Spinal cord (tissue), 10 donors: ENCODE results near the gene UTF1. TPM values are rescaled to one million over a fixed set of nuclear protein-coding genes. Genes with fewer than 3 reads are reported as not detected.

Experiments
- DNase-seq, 6 donors: peaks; one replicate each; pipeline versions ENCODE4 v3.0.0 to v3.0.0-alpha.2; 2013 to 2015; ENCODE audit warnings: low spot score in 6 of 6, low read depth in 4 of 6
- H3K27ac ChIP-seq: one replicate; pipeline ENCODE4 v1.5.1; 2013; ENCODE audit warnings: low read depth, low read length, control low read depth
- H3K27me3 ChIP-seq: one replicate; pipeline ENCODE4 v1.6.1; 2013; ENCODE audit warnings: low read length; ENCODE audit not compliant: control insufficient read depth, insufficient read depth
- H3K36me3 ChIP-seq: one replicate; pipeline ENCODE4 v1.6.1; 2013; ENCODE audit warnings: low read length; ENCODE audit not compliant: control insufficient read depth, insufficient read depth
- H3K4me1 ChIP-seq: one replicate; pipeline ENCODE4 v1.6.1; 2013; ENCODE audit warnings: low read length; ENCODE audit not compliant: control insufficient read depth, insufficient read depth
- H3K4me3 ChIP-seq: one replicate; pipeline ENCODE4 v1.5.1; 2013; ENCODE audit warnings: low read depth, low read length, control low read depth
- H3K9me3 ChIP-seq: one replicate; pipeline ENCODE4 v1.6.1; 2013; ENCODE audit warnings: low read length; ENCODE audit not compliant: control insufficient read depth, insufficient read depth
- WGBS: methylation state at CpG from one replicate; pipeline ENCODE4 v1.1.5; 2013; ENCODE audit warnings: missing lambda C conversion rate; ENCODE audit not compliant: insufficient coverage; 5-methylcytosine and 5-hydroxymethylcytosine counted together
- long read RNA-seq, 4 donors: transcript quantifications; one replicate each; lab custom pipeline, GENCODE V29; 2026
- polyA plus RNA-seq, 2 donors: library from polyadenylated mRNA; unstranded; fragments of 120-200 nt; gene quantifications; one replicate each; pipeline ENCODE4 v1.2.1, GENCODE V29; 2013; ENCODE audit not compliant: insufficient read length in 2 of 2
- total RNA-seq, 2 donors: library from RNA; depleted of rRNA in 1 of 2; stranded (reverse); fragments of 120-200 nt in 1 of 2; fragments of >200 nt in 1 of 2; gene quantifications; one replicate each; pipeline versions ENCODE4 v1.2.3 to v1.2.4, GENCODE V29; 2013 to 2014
- donor health status: healthy.

The UTF1 gene, protein sequence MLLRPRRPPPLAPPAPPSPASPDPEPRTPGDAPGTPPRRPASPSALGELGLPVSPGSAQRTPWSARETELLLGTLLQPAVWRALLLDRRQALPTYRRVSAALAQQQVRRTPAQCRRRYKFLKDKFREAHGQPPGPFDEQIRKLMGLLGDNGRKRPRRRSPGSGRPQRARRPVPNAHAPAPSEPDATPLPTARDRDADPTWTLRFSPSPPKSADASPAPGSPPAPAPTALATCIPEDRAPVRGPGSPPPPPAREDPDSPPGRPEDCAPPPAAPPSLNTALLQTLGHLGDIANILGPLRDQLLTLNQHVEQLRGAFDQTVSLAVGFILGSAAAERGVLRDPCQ
- total RNA-seq (not detected), polyA plus RNA-seq (not detected)
- long read RNA-seq, donor 1, partial matches to known transcripts: 0 of 1 reads
- long read RNA-seq, donor 1, other reads (novel, unspliced or antisense): 0 of 1 reads
- long read RNA-seq, donor 2: 0 reads
- long read RNA-seq, donor 3: 0 reads
- long read RNA-seq, donor 4: 0 reads

DNA sequence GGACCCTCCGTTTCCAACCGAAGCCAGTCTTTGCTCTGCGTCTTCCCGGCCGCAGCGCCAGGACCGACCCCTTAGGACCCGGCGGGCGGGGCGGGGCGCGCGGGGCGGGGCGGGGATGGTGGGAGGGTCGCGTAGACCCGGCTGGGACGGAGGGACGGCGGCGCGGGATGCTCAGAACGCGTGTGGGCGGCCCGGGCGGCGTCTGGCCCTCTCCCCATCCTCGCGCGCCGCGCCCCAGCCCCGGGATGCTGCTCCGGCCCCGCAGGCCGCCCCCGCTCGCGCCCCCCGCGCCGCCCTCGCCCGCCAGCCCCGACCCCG, at the start of gene UTF1:
Gene UTF1, plus strand, starts transcription at position 174 of the 318 bp plus-strand sequence. Its CDS starts 72 bp downstream, at position 246.
- Histone ChIP-seq H3K27ac (no peak within 1 kb of the TSS), H3K27me3 (peaks cover 59% of the 10 kb centered on the region), H3K4me1 (peaks cover 13% of the 10 kb centered on the region), H3K9me3 (no peaks in the 10 kb centered on the region), H3K4me3 (no peak within 1 kb of the TSS), H3K36me3 (peaks cover 23% of the 10 kb centered on the region)
- no peak for DNase-seq
- WGBS: 0% methylated on average over 47 of the region's 49 CpGs

- Histone ChIP-seq H3K36me3 (peaks cover 66% of the 10 kb centered on the region), H3K27ac (no peak overlapping the region), H3K4me3 (no peak overlapping the region), H3K9me3 (no peaks in the 10 kb centered on the region), H3K4me1 (peaks cover 8% of the 10 kb centered on the region), H3K27me3 (no peaks in the 10 kb centered on the region)
- 90% methylated on average over 23 of the region's 23 CpGs for WGBS
- no peak for DNase-seq
These were observed 48.9 kb upstream of the UTF1 start for GRCh38 chr10:133180965-133181639.

DNA sequence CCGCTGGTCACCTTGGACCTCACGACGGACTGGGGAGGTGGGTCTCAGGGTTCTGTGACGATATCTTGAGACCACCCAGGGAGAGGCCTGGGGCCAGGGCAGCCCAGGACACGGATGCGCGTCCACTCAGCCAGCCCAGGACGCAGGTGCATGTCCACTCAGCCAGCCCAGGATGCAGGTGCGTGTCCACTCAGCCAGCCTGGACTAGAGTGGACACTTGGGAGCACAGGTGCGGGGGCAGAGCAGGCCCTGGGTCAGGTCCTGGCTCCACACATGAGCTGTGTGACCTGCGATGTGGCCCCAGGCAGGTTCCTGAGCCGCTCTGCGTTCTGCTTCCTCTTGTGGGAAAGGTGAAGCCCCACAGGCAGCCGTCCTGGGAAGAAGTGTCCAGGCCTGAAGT, 47.8 kb upstream of the UTF1 start:
- H3K27ac ChIP-seq: no peak overlapping the region
- peaks cover 8% of the 10 kb centered on the region for H3K4me1 ChIP-seq
- peaks cover 2% of the 10 kb centered on the region for H3K27me3 ChIP-seq
- no peaks in the 10 kb centered on the region for H3K9me3 ChIP-seq
- H3K4me3 ChIP-seq: no peak overlapping the region
- peaks cover 77% of the 10 kb centered on the region for H3K36me3 ChIP-seq
- no peak for DNase-seq
- 79% methylated on average over 14 of the region's 14 CpGs for WGBS

- Histone ChIP-seq H3K4me3 (no peak overlapping the region), H3K36me3 (peaks cover 85% of the 10 kb centered on the region), H3K27me3 (peaks cover 2% of the 10 kb centered on the region), H3K9me3 (no peaks in the 10 kb centered on the region), H3K27ac (no peak overlapping the region), H3K4me1 (peaks cover 8% of the 10 kb centered on the region)
- WGBS: 96% methylated on average over 66 of the region's 66 CpGs
- no peak for DNase-seq
These were observed 47.0 kb upstream of the UTF1 start for GRCh38 chr10:133182791-133183645.

GRCh38 chr10:133183646-133184378, 46.2 kb upstream of the UTF1 start:
- Histone ChIP-seq H3K4me1 (peaks cover 8% of the 10 kb centered on the region), H3K27ac (no peak overlapping the region), H3K9me3 (no peaks in the 10 kb centered on the region), H3K27me3 (peaks cover 2% of the 10 kb centered on the region), H3K4me3 (no peak overlapping the region), H3K36me3 (peaks cover 88% of the 10 kb centered on the region)
- peak in 1 of 6 donors; percentile 3 for DNase-seq
- 86% methylated on average over 11 of the region's 21 CpGs for WGBS

- DNase-seq: no peak
- H3K27ac ChIP-seq: no peak overlapping the region
- H3K9me3 ChIP-seq: no peaks in the 10 kb centered on the region
- H3K4me3 ChIP-seq: no peak overlapping the region
- H3K36me3 ChIP-seq: peaks cover 88% of the 10 kb centered on the region
- H3K27me3 ChIP-seq: peaks cover 2% of the 10 kb centered on the region
- WGBS: 87% methylated on average over 23 of the region's 23 CpGs
- H3K4me1 ChIP-seq: peaks cover 8% of the 10 kb centered on the region
These were observed 45.3 kb upstream of the UTF1 start for GRCh38 chr10:133184591-133185244.

DNA sequence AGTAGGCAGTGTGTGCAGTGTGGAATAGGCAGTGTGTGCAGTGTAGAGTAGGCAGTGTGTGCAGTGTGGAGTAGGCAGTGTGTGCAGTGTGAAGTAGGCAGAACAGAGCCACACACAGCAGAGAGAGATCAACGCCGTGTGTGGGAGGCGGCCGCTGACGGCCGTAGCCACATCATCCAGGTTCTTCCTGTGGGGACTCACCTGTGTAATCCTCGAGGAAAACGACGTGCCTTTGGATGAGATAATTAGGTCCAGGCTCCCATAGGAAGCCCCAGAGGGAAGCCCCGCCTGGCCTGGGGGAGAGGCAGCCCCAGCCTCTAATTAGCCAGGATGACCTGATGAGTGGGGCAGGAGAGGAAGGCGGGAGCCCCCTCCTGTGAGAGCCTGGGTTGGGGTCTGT, 44.6 kb upstream of the UTF1 start:
- H3K4me3 ChIP-seq: no peak overlapping the region
- no peaks in the 10 kb centered on the region for H3K9me3 ChIP-seq
- WGBS: 84% methylated on average over 10 of the region's 11 CpGs
- no peak for DNase-seq
- H3K4me1 ChIP-seq: peaks cover 3% of the 10 kb centered on the region
- H3K36me3 ChIP-seq: peaks cover 87% of the 10 kb centered on the region
- H3K27ac ChIP-seq: no peak overlapping the region
- peaks cover 2% of the 10 kb centered on the region for H3K27me3 ChIP-seq

DNA sequence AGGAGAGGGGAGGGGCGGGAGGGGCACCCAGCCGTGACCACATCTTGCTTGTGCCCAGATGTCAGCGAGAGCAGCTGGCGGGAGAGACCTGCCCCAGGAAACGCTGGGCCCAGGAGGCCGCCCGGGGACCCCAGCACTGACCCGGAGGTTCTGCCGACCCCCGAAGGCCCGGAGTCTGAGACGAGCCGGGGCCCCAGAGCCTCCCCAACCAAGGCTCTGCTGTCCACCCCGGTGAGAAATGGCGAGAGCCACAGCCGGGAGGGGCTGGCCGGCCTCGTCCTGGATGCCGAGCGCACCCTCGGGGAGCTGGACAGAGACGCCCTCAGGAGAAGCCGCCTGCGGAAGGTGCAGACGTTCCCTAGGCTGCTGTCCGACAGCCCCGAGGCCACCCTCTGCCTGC, 44.1 kb upstream of the UTF1 start:
- Histone ChIP-seq H3K27me3 (peaks cover 2% of the 10 kb centered on the region), H3K36me3 (peaks cover 83% of the 10 kb centered on the region), H3K4me1 (peaks cover 3% of the 10 kb centered on the region), H3K4me3 (no peak overlapping the region), H3K9me3 (no peaks in the 10 kb centered on the region), H3K27ac (no peak overlapping the region)
- DNase-seq: no peak
- 53% methylated on average over 26 of the region's 27 CpGs for WGBS
